Ectodermal cell (in vitro differentiated cells): ENCODE measurements around the gene PGA5.
"Not testable (repeated sequence)": the region's sequence is repeated elsewhere in the genome, so short reads cannot be mapped to it uniquely, and the experiment has no call there.

Experiments used
- H3K27ac ChIP-seq: 2 replicates; pipeline ENCODE4 v1.7.0; 2013; ENCODE audit warnings: mild to moderate bottlenecking, low read depth, low read length; ENCODE audit not compliant: insufficient read depth, poor library complexity, severe bottlenecking
- H3K27me3 ChIP-seq: 2 replicates; pipeline ENCODE4 v1.7.0; 2013; ENCODE audit warnings: mild to moderate bottlenecking, low read length; ENCODE audit not compliant: insufficient read depth, control insufficient read depth, poor library complexity, severe bottlenecking
- H3K36me3 ChIP-seq: one replicate; pipeline ENCODE4 v1.7.0; 2013; ENCODE audit warnings: low read length; ENCODE audit not compliant: control insufficient read depth, insufficient read depth
- H3K4me1 ChIP-seq: one replicate; pipeline ENCODE4 v1.7.0; 2013; ENCODE audit warnings: low read length; ENCODE audit not compliant: control insufficient read depth, insufficient read depth
- H3K4me3 ChIP-seq: 2 replicates; pipeline ENCODE4 v1.7.0; 2013; ENCODE audit warnings: low read depth, low read length, control low read depth; ENCODE audit not compliant: insufficient read depth
- H3K9me3 ChIP-seq: 2 replicates; pipeline ENCODE4 v1.7.0; 2013; ENCODE audit warnings: mild to moderate bottlenecking, low read length, moderate library complexity; ENCODE audit not compliant: control insufficient read depth
- WGBS, 2 experiments: methylation state at CpG; one replicate each; pipeline ENCODE4 v1.1.7; 2013; ENCODE audit warnings: missing lambda C conversion rate in 2 of 2; 5-methylcytosine and 5-hydroxymethylcytosine counted together

The PGA5 gene

DNA sequence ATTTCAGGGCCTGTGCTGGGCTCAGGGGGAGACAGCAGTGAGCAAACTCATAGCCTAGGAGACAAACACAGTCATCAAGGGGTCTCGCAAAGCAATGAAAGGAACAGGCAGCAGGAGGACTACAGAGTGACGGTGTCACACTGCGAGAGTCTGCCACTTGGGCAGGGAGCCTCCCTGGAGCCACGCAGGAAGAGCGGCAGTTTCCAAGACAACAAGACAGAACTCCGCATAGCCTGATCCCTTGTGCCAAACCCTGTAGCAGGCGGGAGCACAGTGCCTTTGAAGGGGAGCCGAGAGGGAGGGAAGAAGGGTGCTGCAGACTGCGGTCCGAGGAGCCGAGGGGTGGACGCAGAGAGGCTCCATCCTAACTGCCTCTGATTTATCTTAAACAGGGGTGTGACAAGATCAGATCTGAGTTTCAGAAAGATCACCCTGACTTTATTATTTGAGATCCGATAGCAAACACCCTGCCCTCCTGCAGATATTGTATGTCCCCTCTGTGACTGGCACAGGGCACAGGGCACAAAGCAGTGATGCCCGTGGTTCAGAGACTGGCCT is 36.4 kb upstream of the PGA5 start:
- H3K4me3 ChIP-seq, H3K9me3 ChIP-seq, H3K27ac ChIP-seq, H3K27me3 ChIP-seq, H3K4me1 ChIP-seq, H3K36me3 ChIP-seq: not testable (repeated sequence)
- 74 to 75% methylated on average over 14 of the region's 14 CpGs for WGBS, 2 experiments

DNA sequence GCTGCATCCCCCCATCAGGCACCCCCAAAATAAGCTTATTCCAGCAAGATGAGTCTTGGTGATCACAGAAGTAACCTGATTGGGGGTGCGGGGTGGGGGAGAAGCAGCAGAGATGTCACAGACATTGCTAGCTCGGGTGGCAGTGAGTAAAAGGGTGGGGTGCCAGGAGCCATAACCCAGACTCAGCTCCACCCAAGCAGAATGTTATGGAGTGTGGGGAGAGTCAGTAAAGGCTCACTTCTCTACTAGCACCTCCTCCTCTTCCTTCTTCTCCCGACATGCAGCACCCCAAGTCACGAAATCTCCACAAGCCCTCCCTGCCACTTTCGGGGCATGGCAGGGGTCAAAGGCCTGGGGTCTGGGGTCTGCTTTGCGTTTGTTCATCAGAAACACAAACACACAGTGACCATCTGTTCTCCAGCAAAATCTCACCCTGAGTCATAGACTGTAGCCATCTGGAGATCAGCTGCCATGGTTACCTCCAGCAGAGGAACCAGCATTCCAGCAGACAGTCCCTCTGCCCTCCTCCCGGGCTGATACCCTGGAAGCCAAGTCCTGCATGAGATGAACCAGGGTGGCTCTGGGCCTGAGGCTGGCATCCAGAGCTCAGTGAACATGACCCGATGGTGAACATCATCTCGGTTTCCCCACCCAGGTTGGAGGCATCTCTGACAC is 33.2 kb upstream of the PGA5 start:
- not testable (repeated sequence) for H3K9me3 ChIP-seq, H3K27ac ChIP-seq, H3K4me3 ChIP-seq, H3K27me3 ChIP-seq, H3K36me3 ChIP-seq, H3K4me1 ChIP-seq
- no CpG with 5 or more reads among the region's 9 CpGs for WGBS, 2 experiments

DNA sequence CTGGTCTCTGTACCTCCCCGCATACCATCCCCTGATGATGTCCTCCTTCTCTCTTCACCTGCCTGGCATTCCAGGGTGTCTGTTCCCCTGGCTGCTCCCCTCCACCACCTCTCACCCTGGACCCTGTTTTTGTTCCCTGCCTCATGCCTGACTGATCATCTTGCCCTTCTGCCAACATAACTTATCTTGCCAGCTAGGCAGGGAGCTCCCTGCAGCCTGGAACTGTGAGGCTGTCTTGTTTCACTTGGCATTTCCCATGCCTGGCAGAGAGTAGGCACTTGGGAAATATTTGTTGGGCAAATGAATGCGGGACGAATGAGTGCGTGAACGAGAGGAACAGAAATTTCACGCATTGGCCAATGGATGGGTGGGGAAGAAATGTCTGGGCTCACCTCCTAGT is 30.3 kb upstream of the PGA5 start:
- not testable (repeated sequence) for H3K4me1 ChIP-seq, H3K4me3 ChIP-seq, H3K27ac ChIP-seq, H3K36me3 ChIP-seq, H3K27me3 ChIP-seq, H3K9me3 ChIP-seq
- WGBS, 2 experiments: no CpG with 5 or more reads among the region's 6 CpGs

DNA sequence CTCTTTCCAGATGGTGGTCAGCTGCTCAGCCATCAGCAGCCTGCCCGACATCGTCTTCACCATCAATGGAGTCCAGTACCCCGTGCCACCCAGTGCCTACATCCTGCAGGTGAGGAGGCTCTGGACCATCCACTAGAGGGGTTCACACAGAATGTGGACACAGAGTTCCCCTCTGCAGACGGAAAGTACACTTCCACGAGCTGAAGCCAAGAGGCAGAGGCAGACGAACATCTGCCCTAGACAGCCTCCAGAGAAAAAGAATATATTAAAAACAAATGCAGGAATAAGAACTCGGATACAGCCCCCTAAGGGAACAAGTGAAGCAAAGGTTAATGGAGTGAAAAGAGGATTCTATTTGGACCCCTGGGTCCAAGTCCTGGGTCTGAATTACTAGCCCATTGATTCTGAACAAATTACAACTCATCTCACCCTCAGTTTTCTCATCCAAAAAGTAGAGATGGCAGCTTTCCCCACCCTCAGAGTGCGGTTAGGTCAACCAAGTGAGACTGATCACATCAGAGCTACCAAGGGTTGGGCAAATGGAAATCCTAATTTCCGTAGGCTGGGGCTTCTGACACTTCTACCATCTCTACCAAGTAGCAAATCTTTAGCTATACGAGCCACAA is 29.5 kb upstream of the PGA5 start:
- not testable (repeated sequence) for H3K36me3 ChIP-seq, H3K9me3 ChIP-seq, H3K4me1 ChIP-seq, H3K4me3 ChIP-seq, H3K27me3 ChIP-seq, H3K27ac ChIP-seq
- 98 to 100% methylated on average over 3 of the region's 10 CpGs for WGBS, 2 experiments

DNA sequence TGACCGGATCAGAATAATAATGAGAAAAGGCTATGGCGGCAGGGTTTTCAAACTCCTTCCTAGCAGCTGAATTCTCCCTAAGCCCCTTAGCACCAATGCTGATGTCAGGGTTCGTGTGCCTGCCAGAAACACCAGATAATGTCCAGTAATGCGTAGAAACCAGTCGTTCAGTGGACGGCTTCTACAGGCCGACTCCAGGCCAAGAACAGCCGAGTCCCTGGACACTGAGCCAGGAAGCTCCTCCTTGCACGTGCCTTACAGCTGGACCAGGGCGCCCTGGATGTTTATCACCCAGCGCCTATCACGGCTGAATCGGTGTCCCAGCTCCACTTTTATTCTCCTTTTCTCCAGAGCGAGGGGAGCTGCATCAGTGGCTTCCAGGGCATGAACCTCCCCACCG is 28.8 kb upstream of the PGA5 start:
- not testable (repeated sequence) for H3K9me3 ChIP-seq, H3K27me3 ChIP-seq, H3K4me1 ChIP-seq, H3K36me3 ChIP-seq, H3K27ac ChIP-seq, H3K4me3 ChIP-seq
- WGBS, 2 experiments: no CpG with 5 or more reads among the region's 15 CpGs

DNA sequence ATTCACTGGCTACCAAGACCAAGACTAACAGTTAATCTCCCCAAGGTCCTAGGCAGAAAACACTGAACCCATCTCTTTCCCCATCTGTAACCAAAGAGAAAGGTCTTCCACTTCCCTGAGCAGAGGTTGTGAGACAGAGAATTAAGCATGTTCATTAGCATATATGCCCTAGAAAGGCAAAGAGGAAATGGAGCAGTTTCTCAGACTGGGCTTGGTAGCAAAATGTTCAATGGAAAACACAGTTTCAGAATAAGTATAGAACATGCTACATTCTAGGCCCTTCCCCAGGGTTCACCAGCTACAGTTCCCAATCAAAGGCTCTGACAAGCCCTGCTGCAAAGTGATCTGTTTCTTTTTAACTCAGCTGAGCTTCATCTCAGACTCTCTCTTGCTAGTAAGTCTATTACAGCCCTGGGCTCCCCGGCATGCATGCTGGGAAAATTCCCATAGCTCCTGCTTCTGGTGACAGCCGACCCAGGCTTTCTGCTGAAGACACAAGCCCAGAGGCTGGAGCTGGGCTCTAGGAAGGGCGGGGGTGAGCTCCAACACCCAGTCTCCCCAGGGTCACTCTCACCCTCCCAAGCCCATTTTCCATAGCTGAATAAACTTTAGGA is 27.2 kb upstream of the PGA5 start:
- not testable (repeated sequence) for H3K36me3 ChIP-seq, H3K27ac ChIP-seq, H3K27me3 ChIP-seq, H3K9me3 ChIP-seq, H3K4me3 ChIP-seq, H3K4me1 ChIP-seq
- WGBS, 2 experiments: no CpG with 5 or more reads among the region's 3 CpGs

DNA sequence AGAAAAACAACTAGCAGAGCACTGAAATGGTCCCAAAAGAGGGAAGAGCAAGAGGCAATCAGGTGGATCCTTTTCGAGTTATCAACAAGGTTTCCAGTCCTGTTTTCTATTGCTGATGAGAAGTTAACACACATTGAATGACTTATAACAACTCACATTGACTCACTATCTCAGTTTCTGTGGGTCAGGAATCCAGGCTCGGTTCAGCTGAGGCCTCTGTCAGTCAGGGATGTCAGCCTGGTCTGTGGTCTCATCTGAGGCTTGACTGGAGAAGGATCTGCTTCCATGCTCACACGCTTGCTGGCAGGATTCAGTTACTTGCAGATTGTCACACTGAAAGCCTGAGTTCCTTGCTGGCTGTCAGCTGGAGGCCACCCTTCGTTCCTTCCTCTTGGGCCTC is 22.7 kb upstream of the PGA5 start:
- H3K36me3 ChIP-seq, H3K4me1 ChIP-seq, H3K4me3 ChIP-seq, H3K9me3 ChIP-seq, H3K27me3 ChIP-seq, H3K27ac ChIP-seq: not testable (repeated sequence)
- no CpG with 5 or more reads among the region's 4 CpGs for WGBS, 2 experiments

DNA sequence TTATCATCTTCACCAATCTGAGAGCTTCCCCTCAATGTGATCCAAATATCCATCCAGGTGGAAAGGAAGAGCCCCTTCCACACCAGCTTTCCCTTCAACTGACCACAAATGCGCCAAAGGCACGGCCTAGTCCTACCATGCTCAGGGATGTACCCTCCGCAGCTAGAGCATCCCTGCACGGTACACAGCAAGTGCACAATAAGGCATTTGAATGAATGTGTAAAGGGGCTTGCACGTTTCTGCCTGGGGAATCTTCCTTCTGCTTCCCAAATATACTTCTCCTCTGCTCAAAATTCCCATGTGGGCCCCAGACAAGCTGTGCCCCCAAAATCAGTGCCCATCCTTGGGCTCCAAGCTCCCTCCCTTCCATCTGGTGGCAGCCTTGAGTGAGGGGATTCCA is 22.0 kb upstream of the PGA5 start:
- H3K4me1 ChIP-seq, H3K27me3 ChIP-seq, H3K4me3 ChIP-seq, H3K36me3 ChIP-seq, H3K9me3 ChIP-seq, H3K27ac ChIP-seq: not testable (repeated sequence)
- 94 to 98% methylated on average over 5 of the region's 5 CpGs for WGBS, 2 experiments

DNA sequence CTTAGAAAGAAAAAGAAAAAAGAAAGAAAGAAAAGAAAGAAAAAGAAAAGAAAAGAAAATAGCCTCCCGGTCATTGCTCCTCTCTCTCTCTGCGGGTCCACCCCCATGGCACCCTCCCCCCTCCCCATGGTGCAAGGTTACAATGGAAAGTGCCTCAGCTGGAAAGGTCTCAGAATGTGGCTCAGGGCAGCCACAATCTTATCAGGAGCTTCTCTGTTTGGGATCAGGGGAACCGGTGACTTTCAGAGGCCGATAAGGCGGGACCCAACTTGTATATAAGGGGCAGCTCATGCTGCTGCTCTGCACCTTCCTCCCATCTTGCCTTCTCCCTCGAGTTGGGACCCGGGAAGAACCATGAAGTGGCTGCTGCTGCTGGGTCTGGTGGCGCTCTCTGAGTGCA is 18.9 kb upstream of the PGA5 start, which contains the start of gene PGA4:
Gene PGA4, plus strand, starts transcription at position 301 of the 400 bp plus-strand sequence. Its CDS starts 54 bp downstream, at position 355.
- H3K27ac ChIP-seq: not testable (repeated sequence)

DNA sequence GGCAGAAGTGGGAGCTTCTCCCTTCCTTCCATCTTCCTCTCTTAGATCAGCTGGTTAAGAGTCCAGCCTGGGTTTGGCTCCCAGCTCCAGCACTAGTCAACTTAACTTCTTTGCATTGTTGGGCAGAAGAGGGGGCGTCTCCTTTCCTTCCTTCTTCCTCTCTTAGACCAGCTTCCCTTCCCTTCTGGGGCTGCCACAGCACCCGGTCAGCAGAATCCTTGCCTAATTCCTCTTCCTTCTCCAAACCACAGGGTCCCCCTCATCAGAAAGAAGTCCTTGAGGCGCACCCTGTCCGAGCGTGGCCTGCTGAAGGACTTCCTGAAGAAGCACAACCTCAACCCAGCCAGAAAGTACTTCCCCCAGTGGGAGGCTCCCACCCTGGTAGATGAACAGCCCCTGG is 18.3 kb upstream of the PGA5 start:
- no CpG with 5 or more reads among the region's 5 CpGs for WGBS, 2 experiments
- not testable (repeated sequence) for H3K4me1 ChIP-seq, H3K4me3 ChIP-seq, H3K36me3 ChIP-seq, H3K27me3 ChIP-seq, H3K9me3 ChIP-seq, H3K27ac ChIP-seq

More for the DNA sequence above, 18.9 kb upstream of the PGA5 start, which contains the start of gene PGA4:
- H3K4me3 ChIP-seq, H3K9me3 ChIP-seq, H3K36me3 ChIP-seq, H3K27me3 ChIP-seq, H3K4me1 ChIP-seq: not testable (repeated sequence)
- no CpG with 5 or more reads among the region's 8 CpGs for WGBS, 2 experiments
